HUES6 (cell line): Measurements from ENCODE around the gene LRIT3.

Experiments used
- H3K27ac ChIP-seq: 2 replicates; pipeline ENCODE4 v1.7.0; 2013; ENCODE audit warnings: low read depth, mild to moderate bottlenecking, low read length, inconsistent platforms
- H3K27me3 ChIP-seq: 2 replicates; pipeline ENCODE4 v1.6.1; 2013; ENCODE audit warnings: low read length; ENCODE audit not compliant: control insufficient read depth, insufficient read depth
- H3K36me3 ChIP-seq: 2 replicates; pipeline ENCODE4 v1.6.1; 2013; ENCODE audit warnings: low read length; ENCODE audit not compliant: control insufficient read depth, insufficient read depth
- H3K4me1 ChIP-seq: 2 replicates; pipeline ENCODE4 v1.6.1; 2013; ENCODE audit warnings: low read length; ENCODE audit not compliant: control insufficient read depth, insufficient read depth
- H3K4me3 ChIP-seq: 2 replicates; pipeline ENCODE4 v1.5.1; 2013; ENCODE audit warnings: low read depth, low read length
- H3K9ac ChIP-seq: one replicate; pipeline ENCODE4 v1.6.1; 2013; ENCODE audit warnings: mild to moderate bottlenecking, low read length
- H3K9me3 ChIP-seq: 2 replicates; pipeline ENCODE4 v1.6.1; 2013; ENCODE audit warnings: low read depth, low read length; ENCODE audit not compliant: control insufficient read depth, insufficient read depth

LRIT3 gene

DNA sequence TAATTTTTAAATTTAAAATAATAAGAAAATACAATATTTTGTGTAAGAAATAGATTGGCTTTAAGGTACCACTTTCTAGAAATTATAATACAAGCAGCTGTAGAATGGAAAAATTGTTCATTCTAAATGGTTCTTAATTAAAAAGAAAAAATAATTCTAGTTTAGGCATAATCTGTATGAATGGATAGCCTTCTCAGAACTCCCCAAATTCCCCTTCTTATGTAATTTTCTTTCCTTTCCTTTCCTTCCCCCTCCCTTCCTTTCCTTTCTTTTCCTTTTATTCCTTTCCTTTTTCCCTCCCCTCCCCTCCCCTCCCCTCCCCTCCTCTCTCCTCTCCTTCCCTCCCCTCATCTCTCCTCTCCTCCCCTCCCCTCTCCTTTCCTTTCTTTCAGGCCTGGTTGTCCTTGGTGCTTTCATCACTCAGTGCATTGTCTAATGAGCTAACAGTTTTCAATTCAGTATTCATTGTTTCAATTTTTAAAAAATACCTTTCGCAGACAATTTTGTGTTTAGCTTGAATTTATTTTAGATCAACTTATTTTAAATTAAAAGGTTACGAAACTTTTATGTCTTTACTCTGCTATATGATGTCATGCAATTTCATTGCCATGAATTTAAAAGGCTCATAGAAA lies 28.8 kb downstream of the LRIT3 start:
- no peak overlapping the region for H3K4me3 ChIP-seq
- H3K27ac ChIP-seq = no peak overlapping the region
- H3K9ac ChIP-seq = no peak overlapping the region
- H3K36me3 ChIP-seq = no peaks in the 10 kb centered on the region
- H3K27me3 ChIP-seq = no peaks in the 10 kb centered on the region
- no peaks in the 10 kb centered on the region for H3K4me1 ChIP-seq
- H3K9me3 ChIP-seq = no peaks in the 10 kb centered on the region

DNA sequence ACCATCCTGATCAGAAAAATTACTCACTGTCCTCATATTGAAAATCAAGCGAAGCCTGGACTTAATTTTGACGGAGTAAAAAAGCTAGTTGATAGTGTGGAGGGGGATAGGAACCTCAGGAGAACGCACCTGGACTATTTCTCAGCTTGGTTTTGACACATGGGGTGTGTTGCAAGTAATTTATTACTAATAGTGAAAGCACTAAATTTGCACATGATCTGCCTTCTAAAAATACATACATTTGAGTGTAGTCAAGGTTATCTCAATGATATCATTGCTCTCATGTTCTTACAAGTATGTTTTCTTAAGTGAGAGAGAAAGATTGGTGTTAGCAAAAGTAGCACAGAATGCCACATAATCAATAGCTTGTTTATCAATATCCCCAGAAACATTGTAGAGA lies 29.5 kb downstream of the LRIT3 start:
- no peaks in the 10 kb centered on the region for H3K9me3 ChIP-seq
- H3K4me1 ChIP-seq = no peaks in the 10 kb centered on the region
- H3K9ac ChIP-seq = no peak overlapping the region
- H3K4me3 ChIP-seq = no peak overlapping the region
- H3K27ac ChIP-seq = no peak overlapping the region
- H3K27me3 ChIP-seq = no peaks in the 10 kb centered on the region
- H3K36me3 ChIP-seq = no peaks in the 10 kb centered on the region

DNA sequence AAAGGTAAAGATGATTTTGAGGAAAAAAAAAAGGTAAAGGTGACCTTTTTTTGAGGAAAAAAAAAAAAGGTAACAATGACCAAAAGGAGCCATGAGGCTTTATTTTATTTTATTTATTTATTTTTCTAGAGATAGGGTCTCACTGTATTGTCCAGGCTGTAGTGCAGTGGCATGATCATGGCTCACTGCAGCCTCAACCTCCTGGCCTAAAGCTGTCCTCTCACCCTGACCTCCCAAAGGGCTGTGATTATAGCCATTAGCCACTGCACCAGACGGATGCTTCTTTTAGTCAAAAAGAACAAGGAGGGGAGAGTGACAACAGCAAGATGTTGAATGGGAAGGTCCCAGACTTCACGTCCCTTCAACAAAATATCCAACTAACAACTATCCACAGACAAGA lies 30.4 kb downstream of the LRIT3 start:
- Histone ChIP-seq H3K4me1 (no peaks in the 10 kb centered on the region), H3K4me3 (no peak overlapping the region), H3K9ac (no peak overlapping the region), H3K27ac (no peak overlapping the region), H3K9me3 (no peaks in the 10 kb centered on the region), H3K36me3 (no peaks in the 10 kb centered on the region), H3K27me3 (no peaks in the 10 kb centered on the region)

DNA sequence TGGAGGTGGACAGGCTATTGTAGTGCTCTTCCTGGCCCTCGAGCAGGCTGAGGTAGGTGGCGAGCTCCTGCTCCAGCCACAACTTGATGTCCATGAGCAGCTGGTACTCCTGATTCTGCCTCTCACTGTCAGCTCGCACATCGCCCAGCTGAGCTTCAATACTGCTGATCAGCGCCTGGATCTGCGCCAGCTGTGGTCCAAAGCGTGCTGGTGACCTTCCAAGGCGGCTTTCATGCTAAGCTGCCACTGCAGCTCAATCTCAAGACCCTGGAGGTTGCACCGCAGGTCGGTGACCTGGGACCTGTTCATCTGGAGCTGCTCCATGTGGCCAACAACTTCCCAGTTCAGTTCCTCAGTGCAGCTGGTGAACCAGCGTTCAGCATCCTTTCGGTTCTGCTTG lies 31.2 kb downstream of the LRIT3 start:
- Histone ChIP-seq H3K9me3 (no peaks in the 10 kb centered on the region), H3K27me3 (no peaks in the 10 kb centered on the region), H3K9ac (no peak overlapping the region), H3K4me1 (no peaks in the 10 kb centered on the region), H3K27ac (no peak overlapping the region), H3K36me3 (no peaks in the 10 kb centered on the region), H3K4me3 (no peak overlapping the region)

DNA sequence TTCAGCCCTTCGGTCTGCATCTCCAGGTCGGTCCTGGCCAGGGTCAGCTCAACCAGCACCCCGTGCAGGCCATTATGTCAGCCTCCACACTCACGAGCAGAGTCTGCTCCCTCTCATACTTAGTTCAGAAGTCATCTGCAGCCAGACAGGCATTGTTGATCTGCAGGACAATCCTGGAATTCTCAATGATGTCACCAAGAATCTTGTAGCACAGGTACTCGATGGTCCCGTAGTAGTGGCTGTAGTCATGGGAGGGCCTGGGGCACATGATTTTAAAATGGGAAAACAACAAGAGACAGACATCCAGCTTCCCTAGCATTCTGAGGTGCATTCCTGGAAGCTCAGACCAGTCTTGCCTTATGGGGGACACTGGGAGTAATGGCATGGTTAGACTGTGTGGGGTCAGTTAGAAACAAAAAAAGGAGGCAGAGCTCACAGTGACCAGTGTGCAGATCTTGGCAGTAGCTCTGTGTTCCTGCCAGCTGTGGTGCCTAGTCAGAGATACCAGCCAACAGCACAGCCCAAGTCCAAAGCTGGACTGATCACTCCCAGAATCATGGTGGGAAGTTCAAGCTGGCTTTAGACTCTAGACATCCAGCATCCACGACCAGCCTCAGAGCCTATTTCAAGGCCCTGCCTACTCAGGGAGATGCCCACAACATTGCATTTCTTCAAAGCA lies 31.9 kb downstream of the LRIT3 start:
- Histone ChIP-seq H3K27me3 (no peaks in the 10 kb centered on the region), H3K36me3 (no peaks in the 10 kb centered on the region), H3K4me3 (no peak overlapping the region), H3K27ac (no peak overlapping the region), H3K9me3 (no peaks in the 10 kb centered on the region), H3K4me1 (no peaks in the 10 kb centered on the region), H3K9ac (no peak overlapping the region)

DNA sequence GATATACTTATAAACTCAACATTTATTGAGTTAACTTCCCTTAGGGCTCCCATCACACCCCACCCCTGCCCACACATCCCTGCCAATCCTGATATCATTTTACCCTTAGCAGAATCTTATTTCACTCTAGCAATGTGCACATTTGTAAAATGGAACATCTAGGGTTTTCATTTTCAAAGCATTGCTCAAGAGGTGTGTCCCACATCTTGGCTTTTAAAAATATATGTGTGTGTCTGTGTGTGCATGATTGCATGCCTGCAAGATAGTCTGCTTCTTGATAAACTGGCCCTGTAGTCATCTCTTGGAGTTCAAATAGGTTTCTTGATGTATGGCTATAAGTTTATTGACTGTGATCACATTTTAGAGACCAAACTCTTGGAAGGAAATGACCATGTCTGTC lies 38.4 kb downstream of the LRIT3 start:
- H3K4me3 ChIP-seq = no peak overlapping the region
- H3K4me1 ChIP-seq = no peaks in the 10 kb centered on the region
- H3K36me3 ChIP-seq = no peaks in the 10 kb centered on the region
- no peak overlapping the region for H3K9ac ChIP-seq
- no peaks in the 10 kb centered on the region for H3K27me3 ChIP-seq
- no peaks in the 10 kb centered on the region for H3K9me3 ChIP-seq
- H3K27ac ChIP-seq = no peak overlapping the region

DNA sequence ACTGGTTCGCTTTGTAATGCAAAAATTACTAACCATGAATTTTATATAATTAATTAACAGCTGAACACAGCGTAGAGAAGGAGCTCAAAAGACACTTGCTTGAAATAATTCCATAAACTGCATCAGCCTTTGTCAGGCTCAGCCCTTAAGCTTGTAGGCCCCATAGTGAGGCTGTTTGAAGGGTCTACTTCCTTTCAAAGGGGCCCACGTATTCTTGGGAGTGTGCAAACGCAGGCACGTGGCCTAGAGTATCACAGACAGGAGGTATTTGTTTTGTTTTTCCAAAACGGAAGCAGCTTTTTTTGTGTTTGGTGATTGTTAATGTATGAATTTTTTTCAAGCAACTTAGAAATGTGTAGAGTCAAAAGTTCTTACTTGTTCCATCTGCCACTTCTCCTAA lies 39.2 kb downstream of the LRIT3 start:
- Histone ChIP-seq H3K9ac (no peak overlapping the region), H3K27ac (no peak overlapping the region), H3K4me3 (no peak overlapping the region), H3K9me3 (no peaks in the 10 kb centered on the region), H3K4me1 (no peaks in the 10 kb centered on the region), H3K36me3 (no peaks in the 10 kb centered on the region), H3K27me3 (no peaks in the 10 kb centered on the region)

DNA sequence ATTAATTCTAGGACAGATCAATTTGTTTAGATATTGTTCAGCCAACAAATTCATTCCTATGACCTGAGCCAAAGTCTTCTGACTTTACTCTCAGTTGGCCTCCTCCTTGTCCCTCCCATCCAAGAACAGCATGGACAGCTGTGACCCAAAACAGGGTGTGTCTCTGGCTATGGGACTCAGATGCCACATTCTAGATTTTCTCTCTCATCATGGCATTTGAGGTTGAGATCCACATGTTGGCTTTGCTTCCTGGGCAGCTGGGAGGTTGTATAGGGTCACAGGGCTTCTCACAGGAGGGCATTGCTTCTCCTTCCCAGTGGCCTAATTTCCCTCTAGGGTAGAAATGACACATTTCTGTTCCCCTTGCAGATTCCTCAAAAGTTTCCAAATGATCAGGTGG lies 42.2 kb downstream of the LRIT3 start:
- no peak overlapping the region for H3K9ac ChIP-seq
- no peak overlapping the region for H3K4me3 ChIP-seq
- no peaks in the 10 kb centered on the region for H3K36me3 ChIP-seq
- H3K4me1 ChIP-seq = no peaks in the 10 kb centered on the region
- H3K9me3 ChIP-seq = no peaks in the 10 kb centered on the region
- H3K27me3 ChIP-seq = no peaks in the 10 kb centered on the region
- H3K27ac ChIP-seq = no peak overlapping the region

DNA sequence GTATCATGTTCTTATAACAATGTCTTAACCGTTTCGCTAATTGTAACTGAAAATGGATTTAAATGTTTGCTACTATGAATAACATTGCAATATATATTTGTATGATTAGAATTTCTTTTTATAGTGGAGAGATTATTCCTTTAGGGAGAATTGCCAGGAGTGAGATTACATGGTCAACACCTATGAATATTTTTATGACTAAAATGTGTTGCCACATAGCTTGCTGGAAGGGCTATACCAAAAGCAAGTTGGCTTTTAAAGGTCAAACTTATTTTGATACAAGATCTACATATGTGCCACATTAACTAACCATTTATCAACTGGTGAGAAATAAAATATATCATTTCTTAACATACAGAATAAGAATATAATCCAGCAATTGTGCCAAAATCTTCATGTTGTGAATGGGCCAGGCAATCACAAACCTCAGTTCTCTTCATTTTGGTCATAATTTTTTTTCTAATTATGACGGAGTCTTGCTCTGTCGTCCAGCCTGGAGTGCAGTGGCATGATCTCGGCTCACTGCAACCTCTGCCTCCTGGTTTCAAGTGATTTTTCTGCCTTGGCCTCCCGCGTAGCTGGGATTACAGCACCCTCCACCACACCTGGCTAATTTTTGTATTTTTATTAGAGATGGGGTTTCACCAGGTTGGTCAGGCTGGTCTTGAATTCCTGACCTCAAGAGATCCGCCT lies 54.8 kb downstream of the LRIT3 start:
- H3K36me3 ChIP-seq = no peaks in the 10 kb centered on the region
- H3K9me3 ChIP-seq = peaks cover 9% of the 10 kb centered on the region; the same call in 1 of the 2 replicates
- H3K9ac ChIP-seq = no peak overlapping the region
- no peak overlapping the region for H3K27ac ChIP-seq
- no peaks in the 10 kb centered on the region for H3K4me1 ChIP-seq
- no peak overlapping the region for H3K4me3 ChIP-seq
- no peaks in the 10 kb centered on the region for H3K27me3 ChIP-seq

DNA sequence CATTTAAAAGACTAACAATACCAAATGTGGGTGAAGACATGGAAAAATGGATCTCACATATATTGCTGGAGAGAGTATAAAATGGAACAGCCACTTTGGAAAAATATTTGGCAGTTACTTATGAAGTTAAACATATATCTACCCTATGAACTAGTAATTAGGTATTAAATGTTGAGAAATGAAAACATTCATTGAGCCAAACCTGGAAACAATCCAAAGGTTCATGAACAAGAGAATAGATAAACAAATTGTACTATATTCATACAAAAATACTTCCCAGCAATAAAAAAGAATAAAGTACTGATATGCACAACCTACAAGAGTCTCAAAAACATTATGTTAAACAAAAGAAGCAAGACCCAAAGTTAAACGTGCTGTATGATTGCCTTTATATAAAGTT lies 60.8 kb downstream of the LRIT3 start:
- Histone ChIP-seq H3K9me3 (no peaks in the 10 kb centered on the region), H3K27ac (no peak overlapping the region), H3K4me1 (peaks cover 22% of the 10 kb centered on the region), H3K27me3 (no peaks in the 10 kb centered on the region), H3K36me3 (no peaks in the 10 kb centered on the region), H3K9ac (no peak overlapping the region), H3K4me3 (no peak overlapping the region)

DNA sequence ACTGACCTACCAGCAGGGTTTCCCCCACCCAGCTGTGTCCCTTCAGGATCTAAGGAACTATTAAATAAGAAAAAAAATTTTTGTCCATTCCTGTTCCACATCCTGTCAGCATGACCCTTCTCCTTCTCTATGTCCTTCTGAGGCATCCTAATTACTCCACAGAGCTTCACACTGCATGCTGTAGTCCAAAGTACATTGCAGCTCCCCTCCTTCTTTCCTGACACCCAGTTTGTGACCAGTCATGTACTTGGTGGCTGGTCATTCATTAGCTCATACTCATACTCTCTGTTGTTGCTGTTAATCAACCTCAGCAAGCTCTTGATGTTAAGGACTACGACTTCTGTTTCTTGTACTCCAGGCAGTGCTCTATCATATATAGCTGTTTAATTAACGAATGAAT lies 62.3 kb downstream of the LRIT3 start:
- Histone ChIP-seq H3K4me1 (peaks cover 34% of the 10 kb centered on the region), H3K4me3 (no peak overlapping the region), H3K9me3 (no peaks in the 10 kb centered on the region), H3K27me3 (no peaks in the 10 kb centered on the region), H3K9ac (no peak overlapping the region), H3K36me3 (no peaks in the 10 kb centered on the region), H3K27ac (no peak overlapping the region)
